HG02885 (cell line): Measurements from ENCODE around the gene GABRB2.
"Not testable (repeated sequence)": the region's sequence is repeated elsewhere in the genome, so short reads cannot be mapped to it uniquely, and the experiment has no call there.

ENCODE experiments used
- ATAC-seq: cut with Tn5 transposase; IDR thresholded peaks from one replicate; pipeline ENCODE4 v1.9.1; 2021; ENCODE audit warnings: mild to moderate bottlenecking; ENCODE audit not compliant: unreplicated experiment, poor library complexity

The GABRB2 gene

DNA sequence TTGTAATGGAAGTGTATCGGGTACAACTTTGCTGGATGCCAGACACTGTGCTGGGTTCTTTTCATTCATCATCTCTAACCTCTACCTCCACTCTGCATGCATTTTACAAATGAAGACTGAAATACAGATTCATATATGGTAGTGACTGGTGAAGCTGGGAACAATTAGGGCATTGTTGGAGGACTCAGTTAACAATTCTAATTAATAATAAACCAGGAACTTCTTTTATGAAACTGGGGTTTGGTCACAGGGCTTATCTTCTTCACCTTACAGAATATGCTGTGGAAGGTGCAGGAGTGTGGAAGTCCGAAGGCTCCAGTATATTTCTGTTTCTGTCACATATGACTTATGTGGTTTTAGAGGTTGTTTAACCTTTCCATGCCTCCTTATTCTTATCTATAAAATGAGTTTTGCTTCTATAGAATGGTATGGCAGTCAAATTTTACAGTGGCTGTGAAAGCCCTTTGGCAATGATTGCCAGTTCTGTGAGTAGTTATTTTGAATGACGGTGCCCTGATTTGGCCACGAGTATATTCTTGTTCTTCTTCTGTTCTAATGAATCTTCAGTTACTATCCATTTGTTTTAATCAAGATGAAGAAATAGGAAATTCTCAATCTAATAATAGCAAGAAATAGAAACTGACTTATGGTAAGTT lies 284.7 kb downstream of the GABRB2 start:
- no peak for ATAC-seq

DNA sequence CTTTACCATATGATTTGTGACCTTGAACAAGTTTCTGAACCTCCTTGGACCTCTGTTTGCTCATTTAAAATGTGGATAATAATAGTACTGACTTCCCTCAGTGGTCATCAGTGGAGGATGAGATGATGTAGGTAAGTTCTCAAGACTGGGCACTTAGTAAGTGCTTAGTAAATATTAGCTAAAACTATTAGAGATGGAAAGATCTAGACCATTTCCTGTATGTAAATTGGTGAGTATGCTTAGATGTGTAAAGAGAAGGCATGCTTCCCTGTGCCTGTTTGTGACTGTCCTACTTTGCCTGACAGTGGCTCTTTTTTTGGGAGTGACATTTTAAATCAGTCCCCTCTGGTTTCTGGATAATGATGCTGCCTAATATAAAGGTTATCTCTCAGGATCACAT lies 288.1 kb downstream of the GABRB2 start:
- no peak for ATAC-seq

DNA sequence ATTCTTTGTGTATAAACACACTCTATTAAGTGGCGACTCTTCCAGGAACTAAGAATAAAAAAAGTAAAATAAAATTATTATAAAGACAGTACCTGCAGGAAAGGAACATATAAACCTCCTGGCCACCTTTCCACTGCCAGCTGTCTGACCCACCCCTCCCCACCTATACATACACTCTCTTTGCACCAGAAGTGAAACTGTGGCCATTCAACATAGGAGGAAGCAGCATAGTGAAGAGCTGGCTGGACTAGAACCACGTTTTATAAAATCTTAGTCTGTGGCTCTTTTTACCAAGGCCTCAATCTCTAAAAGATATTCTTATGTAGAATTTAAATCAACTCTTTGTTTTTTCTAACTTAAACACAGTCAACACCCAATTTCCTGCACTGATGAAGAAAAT lies 289.6 kb downstream of the GABRB2 start:
- ATAC-seq: peak; percentile 37

DNA sequence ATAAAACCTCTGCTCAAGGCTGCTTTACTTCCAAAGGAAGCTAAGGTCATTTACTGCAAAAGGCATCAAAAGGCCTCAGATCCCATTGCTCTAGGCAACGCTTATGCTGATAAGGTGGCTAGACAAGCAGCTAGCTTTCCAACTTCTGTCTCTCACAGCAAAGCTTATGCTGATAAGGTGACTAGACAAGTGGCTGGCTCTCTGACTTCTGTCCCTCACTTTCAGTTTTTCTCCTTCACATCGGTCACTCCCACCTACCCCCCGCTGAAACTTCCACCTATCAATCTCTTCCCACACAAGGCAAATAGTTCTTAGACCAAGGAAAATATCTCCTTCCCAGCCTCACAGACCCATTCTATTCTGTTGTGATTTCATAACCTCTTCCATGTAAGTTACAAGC lies 293.6 kb downstream of the GABRB2 start:
- not testable (repeated sequence) for ATAC-seq

DNA sequence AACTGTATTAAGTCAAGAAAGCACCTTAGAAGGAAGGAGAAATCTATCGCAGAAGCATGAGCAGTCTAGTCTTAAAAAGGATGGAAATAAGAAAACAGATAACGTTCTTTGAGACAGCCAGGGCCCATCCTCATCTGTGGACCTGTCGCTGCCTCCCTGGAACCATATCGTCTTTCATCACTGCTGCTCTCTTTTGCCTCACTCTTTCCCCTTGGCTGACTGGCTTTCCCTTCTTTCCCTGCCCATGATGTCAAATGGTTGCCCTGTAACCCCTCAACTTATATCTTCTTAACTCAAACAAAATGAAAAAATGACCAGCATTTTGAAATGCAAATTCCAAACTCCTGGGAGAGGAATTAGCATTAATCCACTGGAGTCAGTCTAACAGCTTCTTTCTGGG lies 299.8 kb downstream of the GABRB2 start:
- ATAC-seq: no peak

DNA sequence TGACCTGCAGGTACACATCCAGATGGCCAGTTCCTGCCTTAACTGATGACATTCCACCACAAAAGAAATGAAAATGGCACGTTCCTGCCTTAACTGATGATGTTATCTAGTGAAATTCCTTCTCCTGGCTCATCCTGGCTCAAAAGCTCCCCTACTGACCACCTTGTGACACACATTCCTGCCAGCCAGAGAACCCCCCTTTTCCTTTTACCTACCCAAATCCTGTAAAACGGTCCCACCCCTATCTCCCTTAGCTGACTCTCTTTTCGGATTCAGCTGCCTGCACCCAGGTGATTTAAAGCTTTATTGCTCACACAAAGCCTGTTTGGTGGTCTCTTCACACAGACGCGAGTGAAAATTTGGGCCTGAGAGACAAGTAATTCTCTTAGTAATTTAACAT lies 300.7 kb downstream of the GABRB2 start:
- not testable (repeated sequence) for ATAC-seq
